CD14-positive monocyte (primary cell): Measurements from ENCODE around the gene GPR3. TPM values are rescaled to one million over a fixed set of nuclear protein-coding genes. Genes with fewer than 3 reads are reported as not detected.

Experiments used
- DNase-seq, 3 donors: peaks; one replicate each; pipeline ENCODE4 v3.0.0-alpha.2; 2011 to 2022
- H2AFZ ChIP-seq: 2 replicates; pipeline ENCODE4 v1.6.0; 2012; ENCODE audit warnings: mild to moderate bottlenecking, low read depth, low read length, inconsistent platforms; ENCODE audit not compliant: insufficient read depth, poor library complexity, severe bottlenecking
- H3K27ac ChIP-seq, 2 donors: 1 replicate in 1 of 2; 2 replicates in 1 of 2; pipeline ENCODE4 v1.5.1; 2012 to 2013; ENCODE audit warnings: low read length in 2 of 2, control low read depth in 1 of 2, inconsistent platforms in 1 of 2, low read depth in 1 of 2, mild to moderate bottlenecking in 1 of 2
- H3K27me3 ChIP-seq, 2 donors: one replicate each; pipeline versions ENCODE4 v1.6.0 to v1.6.1; 2011 to 2013; ENCODE audit warnings: low read length in 2 of 2; ENCODE audit not compliant: control insufficient read depth in 2 of 2, insufficient read depth in 2 of 2
- H3K36me3 ChIP-seq, 2 donors: replicated peaks in 1 of 2; 1 replicate in 1 of 2; 2 replicates in 1 of 2; pipeline versions ENCODE4 v1.5.1 to v1.6.1; 2012 to 2013; ENCODE audit warnings: low read length in 2 of 2, control low read depth in 1 of 2, inconsistent platforms in 1 of 2, mild to moderate bottlenecking in 1 of 2; ENCODE audit not compliant: insufficient read depth in 2 of 2, control insufficient read depth in 1 of 2
- H3K4me1 ChIP-seq, 2 donors: 1 replicate in 1 of 2; 2 replicates in 1 of 2; pipeline versions ENCODE4 v1.5.1 to v1.6.1; 2012 to 2013; ENCODE audit warnings: low read length in 2 of 2, control low read depth in 1 of 2, inconsistent platforms in 1 of 2, mild to moderate bottlenecking in 1 of 2, moderate library complexity in 1 of 2; ENCODE audit not compliant: insufficient read depth in 2 of 2, control insufficient read depth in 1 of 2
- H3K4me2 ChIP-seq: replicated peaks from 2 replicates; pipeline ENCODE3; 2012; ENCODE audit warnings: low read length, moderate library complexity, mild to moderate bottlenecking; ENCODE audit not compliant: poor library complexity, severe bottlenecking; ENCODE audit errors: extremely low read depth
- H3K4me3 ChIP-seq, 3 experiments: fragments of 200-600 bp in 1 of 3; sonication (generic) in 1 of 3; replicated peaks in 1 of 3; 1 replicate in 2 of 3; 2 replicates in 1 of 3; pipeline ENCODE4 v1.5.1; 2011 to 2013; ENCODE audit warnings: low read length in 3 of 3, mild to moderate bottlenecking in 3 of 3, control low read depth in 2 of 3, low read depth in 2 of 3, inconsistent platforms in 1 of 3, moderate library complexity in 1 of 3
- H3K79me2 ChIP-seq: 2 replicates; pipeline ENCODE4 v1.6.0; 2012; ENCODE audit warnings: mild to moderate bottlenecking, control low read depth, inconsistent platforms, low read length, moderate library complexity; ENCODE audit not compliant: insufficient read depth
- H3K9ac ChIP-seq: 2 replicates; pipeline ENCODE4 v1.6.0; 2017; ENCODE audit warnings: low read length, mild to moderate bottlenecking; ENCODE audit not compliant: insufficient read depth, poor library complexity, severe bottlenecking
- H3K9me3 ChIP-seq, 2 donors: replicated peaks in 1 of 2; 1 replicate in 1 of 2; 2 replicates in 1 of 2; pipeline versions ENCODE4 v1.5.1 to v1.6.1; 2012 to 2013; ENCODE audit warnings: low read length in 2 of 2, control low read depth in 1 of 2; ENCODE audit not compliant: control insufficient read depth in 1 of 2, insufficient read depth in 1 of 2
- H4K20me1 ChIP-seq: 2 replicates; pipeline ENCODE4 v1.6.0; 2012; ENCODE audit warnings: mild to moderate bottlenecking, low read length, control low read depth, moderate library complexity; ENCODE audit not compliant: insufficient read depth
- H3K27ac Mint-ChIP-seq, 7 donors: one replicate each; pipeline ENCODE4 v1.8.0; 2020; ENCODE audit warnings: mild to moderate bottlenecking in 7 of 7, mixed read lengths in 7 of 7, moderate library complexity in 6 of 7, inconsistent platforms in 2 of 7
- H3K27me3 Mint-ChIP-seq, 3 donors: one replicate each; pipeline ENCODE4 v1.8.0; 2021 to 2022; ENCODE audit warnings: low read depth in 3 of 3, mild to moderate bottlenecking in 3 of 3, mixed read lengths in 3 of 3, moderate library complexity in 3 of 3, inconsistent platforms in 1 of 3
- H3K36me3 Mint-ChIP-seq, 2 donors: one replicate each; pipeline ENCODE4 v1.8.0; 2020; ENCODE audit warnings: mixed read lengths in 2 of 2, inconsistent platforms in 1 of 2, mild to moderate bottlenecking in 1 of 2
- H3K4me1 Mint-ChIP-seq: one replicate; pipeline ENCODE4 v1.8.0; 2020; ENCODE audit warnings: mild to moderate bottlenecking, mixed read lengths
- H3K4me3 Mint-ChIP-seq, 2 donors: one replicate each; pipeline ENCODE4 v1.8.0; 2020; ENCODE audit warnings: mild to moderate bottlenecking in 2 of 2, mixed read lengths in 2 of 2, moderate library complexity in 1 of 2
- H3K9me3 Mint-ChIP-seq, 7 donors: one replicate each; pipeline ENCODE4 v1.8.0; 2020 to 2022; ENCODE audit warnings: mixed read lengths in 7 of 7, mild to moderate bottlenecking in 6 of 7, moderate library complexity in 6 of 7, inconsistent platforms in 2 of 7
- WGBS: methylation state at CpG from one replicate; pipeline ENCODE4 v1.1.5; 2013; ENCODE audit warnings: missing lambda C conversion rate; ENCODE audit not compliant: insufficient coverage; 5-methylcytosine and 5-hydroxymethylcytosine counted together
- intact Hi-C, 2 donors: fragments of 100-400 bp; cut with micrococcal nuclease; formaldehyde crosslinking; loops; one replicate each; pipeline versions ENCODE4 v1.15.0 to v1.15.1; 2023
- polyA plus RNA-seq, 3 donors: library from polyadenylated mRNA; depleted of rRNA in 1 of 3; unstranded in 2 of 3; stranded (reverse) in 1 of 3; fragments of 300-500 nt in 2 of 3; fragments of >200 nt in 1 of 3; fragmentation: Illumina TruSeq in 2 of 3; gene quantifications; 1 replicate in 2 of 3; 2 replicates in 1 of 3; pipeline ENCODE4 v1.2.3, GENCODE V29; 2012 to 2021
- TF ChIP-seq, protein P1 (sequence below): fragments of 200-600 bp; IDR thresholded peaks from one replicate; pipeline ENCODE4 v1.8.0; 2022; ENCODE audit warnings: antibody characterized with exemption, mild to moderate bottlenecking

Gene GPR3
- polyA plus RNA-seq, 3 donors = 0.26 to 2.7 TPM; not detected in 1

DNA sequence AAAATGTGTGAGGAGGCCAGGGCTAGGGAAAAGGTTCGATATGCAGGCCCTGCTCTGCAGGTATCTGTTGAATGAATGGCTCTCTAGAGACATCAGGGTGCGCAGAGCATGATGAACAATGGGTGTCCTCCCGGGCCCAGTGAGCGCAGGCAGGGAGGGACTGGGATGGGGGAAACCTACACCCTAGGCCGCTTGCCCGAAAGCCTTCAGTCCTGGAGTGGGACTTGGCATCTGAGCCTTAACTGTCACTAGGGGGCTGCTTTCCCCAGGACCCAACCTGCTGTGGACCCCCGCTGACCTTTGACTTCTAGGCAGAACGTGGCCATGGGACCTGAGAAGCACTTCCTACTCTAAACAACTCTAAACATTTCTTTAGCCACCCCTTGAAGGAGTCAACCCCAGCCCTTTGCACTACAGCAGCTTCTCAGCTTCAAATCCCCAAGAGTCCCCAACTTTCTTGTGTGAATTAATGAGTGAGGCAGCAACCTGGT lies 25.2 kb upstream of the GPR3 start:
- intact Hi-C loops = loop anchor here in 1 of 2 donors (2.0 kb wide), 1 partner anchor 22 kb away; no protein-coding TSS in a partner anchor
- Histone ChIP-seq H2AFZ (peak overlapping the region; percentile 77), H3K27me3 (no peaks in the 10 kb centered on the region), H3K9ac (peak overlapping the region; percentile 63), H3K4me3 (peak overlapping the region in 2 of 3 experiments; percentile 68 to 84), H4K20me1 (peaks cover 7% of the 10 kb centered on the region), H3K79me2 (no peaks in the 10 kb centered on the region), H3K4me2 (peak overlapping the region; percentile 97), H3K36me3 (peaks cover 0 to 22% of the 10 kb centered on the region in 2 donors), H3K9me3 (no peaks in the 10 kb centered on the region), H3K27ac (peak overlapping the region in 1 of 2 donors; percentile 25), H3K4me1 (peaks cover 56 to 66% of the 10 kb centered on the region in 2 donors)
- WGBS = 56% methylated on average over 8 of the region's 8 CpGs
- H3K27ac Mint-ChIP-seq = peak overlapping the region; percentile 15 to 84 (median 56)
- TF ChIP-seq, protein P1, sequence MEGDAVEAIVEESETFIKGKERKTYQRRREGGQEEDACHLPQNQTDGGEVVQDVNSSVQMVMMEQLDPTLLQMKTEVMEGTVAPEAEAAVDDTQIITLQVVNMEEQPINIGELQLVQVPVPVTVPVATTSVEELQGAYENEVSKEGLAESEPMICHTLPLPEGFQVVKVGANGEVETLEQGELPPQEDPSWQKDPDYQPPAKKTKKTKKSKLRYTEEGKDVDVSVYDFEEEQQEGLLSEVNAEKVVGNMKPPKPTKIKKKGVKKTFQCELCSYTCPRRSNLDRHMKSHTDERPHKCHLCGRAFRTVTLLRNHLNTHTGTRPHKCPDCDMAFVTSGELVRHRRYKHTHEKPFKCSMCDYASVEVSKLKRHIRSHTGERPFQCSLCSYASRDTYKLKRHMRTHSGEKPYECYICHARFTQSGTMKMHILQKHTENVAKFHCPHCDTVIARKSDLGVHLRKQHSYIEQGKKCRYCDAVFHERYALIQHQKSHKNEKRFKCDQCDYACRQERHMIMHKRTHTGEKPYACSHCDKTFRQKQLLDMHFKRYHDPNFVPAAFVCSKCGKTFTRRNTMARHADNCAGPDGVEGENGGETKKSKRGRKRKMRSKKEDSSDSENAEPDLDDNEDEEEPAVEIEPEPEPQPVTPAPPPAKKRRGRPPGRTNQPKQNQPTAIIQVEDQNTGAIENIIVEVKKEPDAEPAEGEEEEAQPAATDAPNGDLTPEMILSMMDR = no peak
- H3K4me1 Mint-ChIP-seq = peaks cover 64% of the 10 kb centered on the region
- no peak for DNase-seq
- H3K36me3 Mint-ChIP-seq = peaks cover 9 to 24% of the 10 kb centered on the region in 2 donors
- H3K27me3 Mint-ChIP-seq = peaks cover 0 to 7% (median 6%) of the 10 kb centered on the region in 3 donors
- no peaks in the 10 kb centered on the region for H3K9me3 Mint-ChIP-seq
- H3K4me3 Mint-ChIP-seq = peak overlapping the region; percentile 66 to 83

DNA sequence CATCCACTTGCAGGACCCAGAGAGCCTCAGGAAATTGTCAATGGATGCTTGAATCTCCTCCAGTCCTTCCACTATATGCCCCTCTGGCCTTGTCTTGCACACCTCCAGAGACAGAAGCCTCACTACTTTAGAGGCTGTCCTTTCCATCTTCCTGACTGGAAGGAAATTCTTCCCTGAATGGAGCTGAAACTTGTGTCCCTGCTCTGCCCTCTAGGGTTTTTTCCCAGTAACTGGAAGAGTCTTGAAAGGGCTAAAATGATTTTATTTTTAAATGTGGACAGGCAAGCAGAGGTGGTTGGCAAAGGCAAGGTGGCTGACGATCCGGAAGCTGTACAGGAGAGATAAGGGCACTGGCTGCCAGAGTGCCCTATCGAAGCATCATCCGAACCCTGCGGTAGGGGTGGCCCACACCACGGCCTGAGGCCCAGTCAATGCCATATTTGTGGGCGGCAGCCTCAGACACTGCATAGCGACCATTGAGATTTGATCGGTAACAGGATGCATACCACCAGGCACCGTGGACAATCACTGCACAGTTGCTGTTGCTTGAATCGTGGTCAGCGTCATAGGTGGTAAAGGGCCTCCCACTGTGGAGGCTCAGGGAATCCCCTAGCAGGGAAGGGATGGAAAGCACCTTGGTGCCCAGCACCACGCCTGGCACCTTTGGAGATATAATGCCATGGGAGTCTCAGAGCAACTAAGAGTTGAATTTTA lies 23.4 kb upstream of the GPR3 start:
- peak in 2 of 3 donors; percentile 16 to 69 for DNase-seq
- Mint-ChIP-seq H3K36me3 (peaks cover 0 to 5% of the 10 kb centered on the region in 2 donors), H3K27me3 (peaks cover 0 to 7% (median 4%) of the 10 kb centered on the region in 3 donors), H3K27ac (peak overlapping the region; percentile 78 to 96 (median 91)), H3K4me3 (peak overlapping the region; percentile 48 to 53), H3K4me1 (peaks cover 64% of the 10 kb centered on the region), H3K9me3 (no peaks in the 10 kb centered on the region)
- no peak overlapping the region for H2AFZ ChIP-seq
- TF ChIP-seq, protein P1 = no peak
- H3K9ac ChIP-seq = peak overlapping the region; percentile 33
- 6% methylated on average over 13 of the region's 13 CpGs for WGBS
- H3K27me3 ChIP-seq = no peaks in the 10 kb centered on the region
- H3K27ac ChIP-seq = peak overlapping the region; percentile 75 to 77
- peak overlapping the region; percentile 40 for H3K4me2 ChIP-seq
- H3K36me3 ChIP-seq = peaks cover 0 to 3% of the 10 kb centered on the region in 2 donors
- intact Hi-C loops = loop anchor here in 1 of 2 donors (2.0 kb wide), 1 partner anchor 24 kb away; the partner anchor contains the start of gene GPR3
- peaks cover 7% of the 10 kb centered on the region for H4K20me1 ChIP-seq
- H3K4me1 ChIP-seq = peaks cover 56 to 66% of the 10 kb centered on the region in 2 donors
- H3K9me3 ChIP-seq = no peaks in the 10 kb centered on the region
- H3K79me2 ChIP-seq = no peaks in the 10 kb centered on the region
- H3K4me3 ChIP-seq = peak overlapping the region in 1 of 3 experiments; percentile 58
